GM19463 (cell line): ENCODE data around the gene TBC1D2B.

Source experiments
- ATAC-seq: cut with Tn5 transposase; IDR thresholded peaks from one replicate; pipeline ENCODE4 v1.9.1; 2021; ENCODE audit warnings: mild to moderate bottlenecking, moderate library complexity; ENCODE audit not compliant: unreplicated experiment

The TBC1D2B gene

DNA sequence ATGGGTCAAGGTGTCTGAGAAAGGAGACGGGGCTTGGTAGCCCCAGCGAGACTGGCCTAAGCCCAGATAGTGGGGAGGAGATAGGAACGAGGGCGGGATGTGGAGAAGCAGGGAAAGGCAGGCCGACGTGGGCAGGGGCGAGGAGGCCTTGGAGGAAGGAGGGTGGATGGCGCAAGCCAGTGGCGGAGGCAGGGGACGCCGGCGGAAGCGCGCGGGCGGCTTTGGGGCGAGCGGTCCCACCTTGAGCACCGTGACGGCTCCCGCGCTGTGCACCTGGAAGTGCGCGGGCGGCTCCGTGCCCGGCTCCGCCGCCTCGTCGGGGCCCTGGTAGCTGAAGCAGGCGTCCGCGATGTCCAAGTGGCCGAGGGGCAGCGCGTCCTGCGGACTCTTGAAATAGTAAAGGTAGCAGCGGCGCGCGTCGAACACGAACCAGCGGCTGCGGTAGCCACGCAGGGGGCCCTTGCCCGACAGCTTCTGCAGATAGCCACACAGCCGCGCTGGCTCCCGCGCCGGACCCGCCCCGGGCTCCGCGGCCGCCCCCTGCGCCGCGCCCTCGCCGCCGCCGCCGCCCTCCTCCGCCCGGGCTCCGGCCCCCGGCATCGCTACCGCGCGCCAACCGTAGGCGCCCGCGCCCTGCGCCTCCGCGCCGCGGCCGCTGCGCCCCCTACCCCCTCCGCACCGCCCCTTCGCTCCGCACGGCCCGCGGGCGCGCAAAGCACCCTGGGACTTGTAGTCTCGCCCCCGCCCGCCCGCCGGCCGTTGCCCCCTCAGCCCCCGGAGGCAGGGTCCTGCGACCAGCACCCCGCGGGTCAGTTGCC, at the start of gene TBC1D2B:
TBC1D2B (minus strand) TSS at position 659 of the 818 bp plus-strand sequence; CDS start at position 600, 59 bp downstream.
- peak; percentile 81 for ATAC-seq

DNA sequence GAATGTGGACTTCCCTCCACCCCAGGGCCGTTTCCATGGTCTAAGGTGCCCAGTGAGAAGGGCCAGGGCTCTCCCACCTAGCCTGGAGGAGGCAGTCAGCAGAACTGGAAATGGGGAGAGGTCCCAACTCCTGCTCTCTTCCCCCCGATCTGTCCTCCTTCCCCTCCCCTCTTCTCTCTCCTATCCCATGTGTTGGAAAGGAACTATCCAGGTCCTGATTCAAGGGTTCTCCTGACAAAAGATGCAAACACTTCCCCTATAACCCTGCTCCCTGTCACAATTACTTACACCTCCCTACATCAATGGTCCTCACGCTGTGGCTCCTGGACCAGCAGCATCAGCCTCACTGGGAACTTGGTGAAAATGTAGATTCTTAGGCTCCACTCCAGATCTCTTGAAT, 47.8 kb upstream of the TBC1D2B start:
- no peak for ATAC-seq

DNA sequence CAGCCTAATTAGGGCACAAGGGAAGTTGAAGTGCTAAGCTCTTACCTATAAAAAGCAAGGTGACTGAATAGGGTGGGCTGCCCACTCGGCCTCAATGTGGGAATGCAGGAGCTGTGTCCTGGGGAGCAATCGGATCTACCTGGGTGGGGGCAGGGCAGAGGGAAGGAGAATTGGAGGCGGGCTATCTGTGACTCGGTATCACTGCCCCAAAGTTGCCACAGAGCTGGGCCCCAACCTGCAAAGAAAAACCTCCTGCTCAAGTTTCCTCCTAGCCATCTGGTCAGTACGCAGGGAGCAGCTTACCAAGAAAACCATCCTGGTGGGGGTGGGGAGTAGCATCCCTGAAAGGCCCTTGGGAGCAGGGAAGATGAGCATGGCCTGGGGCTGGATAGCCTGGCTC, 43.0 kb upstream of the TBC1D2B start:
- ATAC-seq, result no peak

DNA sequence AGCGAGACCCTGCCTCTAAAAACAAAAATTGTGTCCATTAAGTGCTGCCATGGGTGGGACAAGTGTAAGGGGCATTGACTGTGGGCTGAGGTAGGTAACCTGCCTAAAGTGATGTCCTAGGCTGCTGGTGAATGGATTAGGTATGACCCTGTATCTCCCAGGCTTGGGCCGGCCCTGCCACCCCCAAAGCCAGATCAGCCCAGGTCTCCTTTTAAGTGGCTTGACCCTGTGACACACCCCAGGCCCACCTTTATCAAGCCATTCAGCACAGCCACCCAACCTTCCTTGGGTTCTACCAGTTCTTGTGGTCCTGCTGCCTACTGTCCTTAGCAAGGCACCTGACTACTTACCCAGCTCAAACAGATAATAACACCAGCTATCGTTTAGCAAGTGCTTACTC, 35.0 kb upstream of the TBC1D2B start:
- ATAC-seq, result no peak

DNA sequence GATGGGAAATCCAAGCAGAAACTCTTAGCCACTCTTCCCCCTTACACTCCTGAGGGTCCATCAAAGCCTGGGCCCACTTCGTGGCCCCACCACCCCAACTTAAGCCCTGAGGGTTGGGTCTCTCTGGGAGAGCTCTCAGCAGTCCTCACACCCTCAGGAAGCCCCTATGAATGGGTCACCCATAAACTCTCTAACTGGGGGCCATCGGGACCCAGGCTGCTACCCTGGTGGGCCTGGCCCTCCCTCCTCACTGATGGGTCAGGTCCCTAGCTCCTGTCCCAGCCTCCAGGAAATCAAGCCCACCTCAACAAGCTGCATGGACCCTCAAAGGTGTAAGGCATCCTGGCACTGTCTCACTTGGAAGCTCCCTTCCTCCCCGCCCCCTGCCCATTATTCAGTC, 34.3 kb upstream of the TBC1D2B start:
- no peak for ATAC-seq

DNA sequence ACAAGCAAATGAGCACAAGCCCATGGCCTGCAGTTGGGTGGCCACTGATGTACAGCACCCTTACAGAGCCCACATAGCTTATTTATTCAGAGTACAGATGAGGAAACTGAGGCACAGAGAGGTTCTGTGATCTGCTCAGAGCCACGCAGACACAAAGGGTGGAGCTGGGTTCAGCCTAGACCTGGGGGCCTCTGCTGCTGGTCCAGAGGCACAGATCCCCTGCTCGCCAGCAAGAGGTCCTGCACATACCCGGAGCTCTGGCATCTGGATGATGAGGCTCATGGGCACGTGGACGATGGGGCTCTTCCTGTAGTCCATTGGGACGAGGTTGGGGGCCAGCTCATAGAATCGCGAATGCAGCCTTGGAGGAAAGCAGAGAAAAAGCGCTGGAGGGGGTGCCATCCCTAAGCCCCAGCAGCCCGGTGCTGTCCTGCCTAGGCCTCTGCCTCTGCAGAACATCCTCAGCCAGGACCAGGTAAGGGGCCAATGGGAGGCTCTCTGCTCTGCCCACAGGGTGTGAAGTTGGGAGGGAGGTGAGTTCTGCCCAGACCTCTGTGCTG, 33.5 kb upstream of the TBC1D2B start:
- ATAC-seq, result no peak

DNA sequence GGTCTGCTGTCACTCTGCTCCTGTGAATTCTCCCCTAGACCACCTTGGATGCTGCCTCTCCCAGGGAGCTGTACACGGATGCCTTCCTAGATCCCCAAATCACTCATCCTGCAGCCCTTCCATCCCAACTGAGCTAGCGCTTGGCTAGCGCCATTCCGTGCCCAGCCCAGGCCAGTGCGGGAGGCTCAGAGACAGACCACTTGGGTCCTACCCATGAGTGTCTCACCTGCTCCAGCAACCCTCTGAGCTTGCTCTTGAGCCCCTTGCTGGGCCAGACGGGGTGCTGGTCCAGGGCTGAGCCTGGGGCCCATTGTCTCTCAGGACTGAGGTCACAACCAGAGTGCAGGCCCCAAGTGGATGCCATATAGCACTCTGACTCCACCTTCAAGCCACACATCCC, 32.6 kb upstream of the TBC1D2B start:
- ATAC-seq, result no peak

DNA sequence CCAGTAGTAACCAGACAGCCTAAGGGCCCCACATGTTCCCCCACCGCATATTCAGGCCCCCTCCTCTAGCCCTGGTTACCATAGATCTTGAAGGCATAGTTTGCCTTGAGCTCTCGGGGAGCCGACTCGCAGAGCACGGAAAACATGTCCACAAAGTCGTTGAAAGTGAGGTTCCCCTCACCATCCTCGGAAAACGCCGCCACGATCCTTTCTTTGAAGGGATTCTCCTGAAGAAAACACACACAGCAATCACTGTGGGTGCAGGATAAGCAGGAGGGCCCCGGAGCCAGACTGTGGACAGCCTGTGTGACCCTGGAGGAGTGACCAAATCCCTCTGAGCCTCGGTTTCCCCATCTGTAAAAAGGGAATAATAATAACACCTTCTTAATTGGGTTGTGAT, 31.6 kb upstream of the TBC1D2B start:
- ATAC-seq, result no peak

DNA sequence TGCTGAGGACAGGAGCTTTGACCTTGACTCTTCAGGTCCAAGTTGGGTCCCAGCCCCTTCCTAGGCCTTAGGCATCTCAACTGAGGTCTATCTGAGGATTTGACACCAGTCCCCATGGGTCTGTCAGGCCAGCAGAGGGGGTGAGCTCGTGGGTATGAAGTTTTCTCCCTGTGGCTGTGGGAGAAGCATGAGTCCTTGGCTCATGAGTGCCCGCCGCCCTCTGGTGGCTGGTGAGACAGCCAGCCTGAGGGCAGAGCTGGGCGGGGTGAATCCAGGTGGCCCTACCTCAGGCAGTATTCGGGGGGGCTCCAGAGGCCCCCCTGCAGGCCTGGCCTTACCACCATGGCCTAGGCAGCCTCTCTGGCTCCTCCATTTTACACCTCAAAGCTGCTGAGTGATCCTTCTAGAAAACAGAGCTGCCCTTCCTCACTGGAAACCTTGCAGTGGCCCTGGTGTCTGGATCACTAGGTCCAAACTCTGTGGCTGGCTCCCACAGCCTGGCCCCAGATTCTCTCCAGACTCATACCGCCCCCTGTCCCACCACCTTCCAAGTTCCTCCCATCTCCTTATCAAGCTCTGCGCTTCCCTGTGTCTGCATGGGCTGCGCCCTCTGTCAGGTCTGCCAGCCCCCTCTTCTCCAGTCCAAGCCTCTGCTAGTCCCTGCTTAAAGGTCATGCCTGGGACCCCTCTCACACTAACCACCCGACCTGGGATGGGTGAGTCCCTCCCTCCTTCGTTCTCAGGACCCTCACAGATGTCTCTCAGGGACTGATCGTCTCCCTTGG, 31.0 kb upstream of the TBC1D2B start:
- peak; percentile 49 for ATAC-seq

DNA sequence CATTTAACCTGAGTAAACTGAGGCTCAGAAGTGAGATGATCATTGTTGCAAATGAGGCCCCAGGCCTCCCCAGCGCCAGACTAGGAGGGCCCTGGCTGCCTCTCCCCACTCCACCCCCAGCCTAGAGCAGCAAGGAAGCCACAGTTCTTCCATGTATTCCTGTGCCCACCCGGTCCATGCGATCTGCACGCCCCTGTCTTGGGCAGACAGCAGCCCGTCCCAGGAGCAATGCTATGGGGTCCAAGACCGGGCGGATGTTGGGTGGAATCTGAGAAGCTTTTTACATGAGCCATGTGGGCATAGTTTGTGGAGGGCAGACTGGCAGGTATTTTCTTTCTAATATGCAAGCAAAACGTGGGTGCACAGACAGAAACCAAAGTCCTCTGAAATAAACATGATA, 30.0 kb upstream of the TBC1D2B start:
- no peak for ATAC-seq

DNA sequence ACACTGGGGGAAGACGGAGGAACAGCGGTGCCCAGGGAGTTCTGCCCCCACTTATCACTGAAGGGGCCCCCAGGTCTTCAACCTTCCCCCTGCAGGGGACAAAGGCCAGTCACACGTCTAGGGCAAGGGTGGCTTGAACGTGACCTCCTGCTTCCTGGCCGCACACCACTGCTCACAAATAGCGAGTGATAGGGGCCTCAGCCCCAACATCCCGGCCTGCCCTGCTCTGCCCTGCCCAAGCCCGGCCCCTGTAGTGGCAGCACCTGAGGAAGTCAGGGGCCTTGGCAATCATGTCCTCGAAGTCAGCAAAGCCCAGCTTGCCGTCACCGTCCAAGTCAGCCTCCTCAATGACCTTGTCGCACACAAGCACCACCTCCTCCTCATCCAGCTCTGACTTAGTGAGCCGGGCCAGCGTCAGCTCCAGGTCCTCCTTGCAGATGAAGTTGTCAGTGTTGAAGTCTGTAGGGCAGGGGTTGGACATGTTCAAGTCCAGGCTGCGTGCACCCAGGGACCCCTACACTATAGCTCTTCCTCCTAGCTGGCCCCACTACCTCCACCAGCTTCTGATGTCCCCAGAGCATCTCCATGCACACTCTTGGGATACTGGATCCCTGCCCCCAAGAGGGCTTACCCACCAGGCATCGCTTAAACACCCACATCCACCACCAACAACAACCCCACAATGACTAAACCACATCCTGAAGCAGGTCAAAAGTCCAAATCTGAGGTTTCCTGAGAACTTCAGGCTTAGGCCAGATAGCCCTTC, 28.1 kb upstream of the TBC1D2B start:
- ATAC-seq, result no peak

DNA sequence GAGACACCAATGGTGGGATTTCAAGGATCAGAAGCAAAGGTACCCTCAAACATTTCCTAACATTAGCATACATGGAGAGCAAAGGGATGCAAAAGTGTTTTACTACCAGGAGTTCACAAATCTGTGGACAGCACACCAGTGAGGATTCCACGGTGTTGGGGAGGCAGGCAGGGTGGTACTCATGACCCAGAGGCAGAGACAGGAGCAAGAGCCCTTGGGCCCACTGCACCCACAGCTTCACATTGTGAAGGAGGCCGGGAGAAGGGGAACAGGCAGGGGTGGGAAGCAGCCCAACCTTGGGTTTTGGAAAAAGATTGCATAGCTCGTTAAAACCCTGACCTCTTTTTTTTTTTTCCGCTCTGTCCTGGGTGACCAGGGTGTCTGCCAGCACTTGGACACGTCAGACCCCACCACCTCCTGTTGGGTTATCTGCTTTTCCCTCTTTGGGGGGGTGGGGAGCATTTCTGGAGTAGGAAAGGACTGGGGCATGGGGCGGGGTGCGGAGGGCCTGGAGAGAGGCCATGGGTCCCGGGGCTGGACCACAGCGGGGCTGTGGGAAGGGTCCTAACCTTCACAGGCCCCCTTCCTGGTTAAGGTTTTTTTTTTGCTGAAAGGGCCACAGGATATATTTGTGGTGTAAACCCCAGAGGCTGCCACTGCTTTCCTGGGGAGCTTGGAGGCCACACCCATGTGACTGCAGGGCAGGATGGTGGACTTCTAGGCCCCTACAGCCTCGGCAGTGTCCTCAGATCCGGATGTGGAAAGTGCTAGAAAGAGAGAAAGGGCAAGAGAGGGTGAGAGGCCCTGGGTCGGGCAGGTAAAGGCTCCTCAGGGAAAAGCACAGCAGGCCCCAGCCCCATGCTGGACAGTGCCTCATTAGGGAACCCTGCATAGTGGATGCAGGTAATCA, 27.3 kb upstream of the TBC1D2B start:
- no peak for ATAC-seq

DNA sequence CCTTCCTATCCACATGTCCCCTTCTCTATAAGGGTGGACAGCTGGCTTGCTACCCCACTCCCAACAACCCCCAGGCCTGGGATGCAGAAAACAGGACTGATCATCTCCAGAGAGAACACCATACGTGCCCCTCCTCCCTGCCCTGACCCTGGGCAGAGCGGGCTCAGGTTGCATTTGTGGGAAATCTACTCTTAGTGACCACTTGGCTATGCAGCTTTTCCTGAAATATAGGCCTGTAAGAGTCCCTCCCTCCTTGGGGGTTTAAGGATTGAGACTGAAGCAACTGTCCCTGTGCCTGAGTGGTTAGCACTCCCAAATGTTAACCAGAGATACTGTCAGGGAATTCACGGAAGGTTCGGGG, 26.6 kb upstream of the TBC1D2B start:
- peak; percentile 19 for ATAC-seq

DNA sequence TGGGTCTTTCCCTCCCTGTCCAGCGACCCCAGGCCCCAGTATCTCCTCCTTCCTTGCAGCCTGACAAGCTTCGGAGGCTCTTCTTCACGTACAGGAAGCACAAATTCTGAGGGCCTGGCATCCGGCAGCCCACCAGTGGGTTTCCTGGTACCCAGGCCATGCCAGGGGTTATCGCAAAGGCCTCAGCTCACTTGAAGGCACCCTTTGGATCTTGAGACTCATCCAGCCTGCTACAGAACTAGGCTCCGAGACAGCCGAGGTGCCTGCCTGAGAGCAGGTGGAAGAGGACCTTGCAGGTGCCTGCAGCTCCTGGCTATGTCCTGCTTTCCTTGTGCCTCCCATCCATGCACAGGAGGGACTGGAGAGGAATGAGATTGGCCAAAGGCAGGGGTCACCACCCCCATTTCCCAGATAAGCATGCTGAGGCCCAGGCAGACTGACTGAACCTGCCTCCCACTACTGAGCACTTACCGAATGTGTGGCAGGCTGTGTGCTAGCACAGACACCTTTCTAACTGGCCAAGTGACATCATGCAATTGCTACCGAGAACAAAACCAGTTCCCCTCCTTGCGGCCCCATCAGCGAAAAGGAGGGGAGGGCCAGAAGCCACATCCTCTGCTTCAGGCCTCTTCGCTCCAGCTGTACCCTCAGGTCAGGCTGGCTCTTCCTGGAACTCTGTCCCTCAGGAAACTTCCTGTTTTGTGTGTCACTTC, 26.1 kb upstream of the TBC1D2B start:
- ATAC-seq, result peak; percentile 86

DNA sequence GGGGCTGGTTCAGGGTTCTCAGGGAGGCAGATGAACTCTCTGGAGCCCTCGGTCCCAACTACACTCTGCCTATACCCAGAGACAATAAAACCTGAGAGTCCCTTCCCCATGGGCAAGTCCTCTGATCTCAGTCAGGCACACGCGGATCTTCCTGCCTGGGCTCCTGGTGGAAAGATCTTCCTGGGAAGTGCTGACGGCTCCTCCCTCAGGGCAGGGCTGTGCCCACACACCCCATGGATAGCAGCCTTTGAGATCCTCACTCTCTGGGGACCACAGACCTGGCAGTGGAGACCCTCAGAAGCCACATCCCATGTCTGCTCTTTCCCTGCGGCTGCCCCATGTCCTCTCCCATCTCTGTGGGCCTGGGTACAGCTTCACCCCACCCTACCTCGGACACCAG, 25.2 kb upstream of the TBC1D2B start:
- no peak for ATAC-seq

DNA sequence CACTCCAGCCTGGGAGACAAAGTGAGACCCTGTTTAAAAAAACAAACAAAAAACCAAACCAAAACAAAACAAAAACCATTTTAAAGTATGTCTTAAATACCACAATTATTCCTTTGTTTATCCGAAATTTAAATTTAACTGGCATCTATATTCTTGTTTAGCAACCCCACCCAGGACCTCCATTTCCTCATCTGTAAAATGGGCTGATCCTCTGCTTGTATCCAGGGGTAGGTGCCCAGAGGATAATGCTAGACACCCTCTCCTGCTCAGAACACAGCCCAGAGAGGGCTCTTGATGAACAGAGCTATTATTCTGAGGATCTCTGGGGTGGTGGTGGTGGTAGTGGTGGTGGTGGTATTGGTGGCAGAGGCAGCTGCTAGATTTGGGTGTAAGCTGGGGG, 24.7 kb upstream of the TBC1D2B start:
- ATAC-seq, result no peak

DNA sequence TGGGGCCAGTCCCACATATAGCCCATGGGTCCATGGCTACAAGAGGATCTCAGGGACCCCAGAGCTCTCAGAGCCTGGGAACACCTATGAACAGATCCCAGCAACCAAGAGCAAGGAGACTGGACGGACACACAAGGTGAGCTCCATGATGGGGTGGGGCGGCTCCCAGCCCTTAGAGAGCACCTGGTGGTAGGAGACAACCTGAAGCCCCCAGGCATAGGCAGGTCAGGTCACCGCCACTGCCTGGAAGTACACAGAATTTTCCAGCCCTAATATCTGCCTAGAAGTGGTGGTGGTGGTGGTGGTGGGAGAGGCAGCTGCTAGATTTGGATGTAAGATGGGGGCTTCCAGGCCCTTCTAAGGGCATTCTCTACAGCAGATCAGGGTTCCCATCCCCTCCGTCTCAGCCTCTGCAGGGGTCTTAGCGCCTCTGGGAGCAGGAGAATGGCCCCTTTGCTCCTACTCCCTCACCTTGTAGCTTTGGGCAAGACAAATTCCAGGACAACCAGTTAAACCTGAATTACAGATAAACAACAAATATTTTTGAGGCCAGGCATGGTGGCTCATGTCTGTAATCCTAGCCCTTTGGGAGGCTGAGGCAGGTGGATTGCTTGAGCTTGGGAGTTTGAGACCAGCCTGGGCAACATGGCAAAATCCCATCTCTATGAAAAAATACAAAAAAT, 24.1 kb upstream of the TBC1D2B start:
- ATAC-seq, result no peak

DNA sequence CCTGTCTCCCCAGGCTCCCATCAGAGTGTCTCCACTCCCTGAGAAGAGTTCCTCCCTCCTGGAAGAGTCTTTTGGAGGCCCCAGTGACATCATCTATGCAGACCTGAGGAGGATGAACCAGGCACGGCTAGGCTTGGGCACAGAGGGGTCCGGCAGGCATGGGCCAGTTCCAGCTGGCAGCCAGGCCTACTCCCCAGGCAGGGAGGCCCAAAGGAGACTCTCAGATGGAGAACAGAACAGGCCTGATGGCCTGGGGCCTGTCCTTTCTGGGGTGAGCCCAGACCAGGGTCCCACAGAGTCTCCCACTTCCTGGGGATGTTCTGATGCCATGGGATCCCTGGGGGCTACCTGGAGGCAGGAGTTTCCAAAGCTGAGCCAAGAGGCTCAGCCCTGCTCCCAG, 23.4 kb upstream of the TBC1D2B start:
- no peak for ATAC-seq

DNA sequence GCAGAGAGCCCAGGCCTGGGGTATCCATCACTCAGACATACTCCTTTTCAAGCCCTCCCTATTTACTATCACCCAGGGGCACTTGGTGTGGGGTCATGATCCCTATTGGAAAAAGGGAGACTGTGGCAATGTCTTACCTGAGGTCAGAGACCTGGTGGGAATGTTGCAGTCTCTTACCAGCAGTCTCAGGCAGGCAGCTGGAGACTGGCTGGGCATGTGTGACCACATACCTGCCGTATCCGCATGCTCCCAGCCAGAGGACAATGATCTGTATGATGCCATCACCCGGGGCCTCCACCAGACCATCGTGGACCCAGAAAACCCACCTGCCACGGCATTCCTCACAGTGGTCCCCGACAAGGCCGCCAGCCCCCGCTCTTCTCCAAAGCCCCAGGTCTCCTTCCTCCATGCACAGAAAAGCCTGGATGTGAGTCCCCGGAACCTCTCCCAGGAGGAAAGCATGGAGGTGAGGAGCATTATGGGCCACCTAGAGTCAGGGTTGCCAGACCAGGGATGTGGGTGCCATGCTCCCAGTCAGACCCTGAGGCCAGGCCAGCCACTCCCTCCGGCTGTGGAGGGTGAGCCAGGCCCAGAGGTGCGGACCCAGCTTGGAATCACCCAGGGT, 20.7 kb upstream of the TBC1D2B start:
- ATAC-seq, result no peak
